Endodermal cell (in vitro differentiated cells): ENCODE measurements around the gene EVI5L. TPM values are rescaled to one million over a fixed set of nuclear protein-coding genes. Genes with fewer than 3 reads are reported as not detected.

Source experiments
- DNase-seq: peaks from one replicate; pipeline ENCODE4 v3.0.0-alpha.2; 2017
- H3K27ac ChIP-seq: 2 replicates; pipeline ENCODE4 v1.5.1; 2013; ENCODE audit warnings: mild to moderate bottlenecking, low read depth, low read length, moderate library complexity
- H3K27me3 ChIP-seq: 2 replicates; pipeline ENCODE4 v1.6.1; 2013; ENCODE audit warnings: mild to moderate bottlenecking, low read length, moderate library complexity; ENCODE audit not compliant: insufficient read depth, control insufficient read depth, poor library complexity, severe bottlenecking
- H3K36me3 ChIP-seq: 2 replicates; pipeline ENCODE4 v1.7.0; 2013; ENCODE audit warnings: mild to moderate bottlenecking, low read length, moderate library complexity; ENCODE audit not compliant: control insufficient read depth, insufficient read depth
- H3K4me1 ChIP-seq: one replicate; pipeline ENCODE4 v1.7.0; 2013; ENCODE audit warnings: low read length; ENCODE audit not compliant: control insufficient read depth, insufficient read depth
- H3K4me3 ChIP-seq: 2 replicates; pipeline ENCODE4 v1.5.1; 2013; ENCODE audit warnings: mild to moderate bottlenecking, low read length, moderate library complexity
- H3K9ac ChIP-seq: 2 replicates; pipeline ENCODE4 v1.6.1; 2013; ENCODE audit warnings: mild to moderate bottlenecking, low read length, moderate library complexity; ENCODE audit not compliant: poor library complexity, severe bottlenecking; ENCODE audit errors: extremely low read depth
- H3K9me3 ChIP-seq: 2 replicates; pipeline ENCODE4 v1.6.1; 2013; ENCODE audit warnings: mild to moderate bottlenecking, low read length, moderate library complexity; ENCODE audit not compliant: control insufficient read depth
- H3K27ac Mint-ChIP-seq: 2 replicates; pipeline ENCODE4 v1.8.0; 2020; ENCODE audit warnings: mixed read lengths
- H3K27me3 Mint-ChIP-seq: 2 replicates; pipeline ENCODE4 v1.8.0; 2021; ENCODE audit warnings: mild to moderate bottlenecking, mixed read lengths; ENCODE audit not compliant: insufficient read depth
- H3K36me3 Mint-ChIP-seq: 2 replicates; pipeline ENCODE4 v1.8.0; 2020; ENCODE audit warnings: low read depth, mixed read lengths
- H3K4me1 Mint-ChIP-seq: 2 replicates; pipeline ENCODE4 v1.8.0; 2020; ENCODE audit warnings: mixed read lengths
- H3K4me3 Mint-ChIP-seq: 2 replicates; pipeline ENCODE4 v1.8.0; 2020; ENCODE audit warnings: mild to moderate bottlenecking, moderate library complexity, mixed read lengths
- H3K9me3 Mint-ChIP-seq: 2 replicates; pipeline ENCODE4 v1.8.0; 2020; ENCODE audit warnings: mild to moderate bottlenecking, mixed read lengths
- WGBS, 2 experiments: methylation state at CpG; one replicate each; pipeline versions ENCODE4 v1.1.5 to v1.1.7; 2013; ENCODE audit warnings: missing lambda C conversion rate in 2 of 2, mixed read lengths in 1 of 2; ENCODE audit not compliant: insufficient coverage in 1 of 2, insufficient read length in 1 of 2; 5-methylcytosine and 5-hydroxymethylcytosine counted together
- total RNA-seq, 2 donors: library from RNA; stranded (reverse); fragmentation: NEBNext Ultra II Directional in 1 of 2; extraction: Animal tissue kit (Norgen Biotek cat#: 25700) in 1 of 2; gene quantifications; 2 replicates in 1 of 2; 3 replicates in 1 of 2; pipeline ENCODE4 v1.2.1, GENCODE V29; 2021
- TF ChIP-seq, protein P1 (sequence below): fragments of 200-600 bp; sonication (generic); conservative IDR thresholded peaks from 2 replicates; pipeline ENCODE4 v1.5.0; 2021; ENCODE audit warnings: antibody characterized with exemption, mild to moderate bottlenecking

Gene EVI5L
- total RNA-seq, 2 donors from 2014 or later: 6.4 to 9.2 TPM

DNA sequence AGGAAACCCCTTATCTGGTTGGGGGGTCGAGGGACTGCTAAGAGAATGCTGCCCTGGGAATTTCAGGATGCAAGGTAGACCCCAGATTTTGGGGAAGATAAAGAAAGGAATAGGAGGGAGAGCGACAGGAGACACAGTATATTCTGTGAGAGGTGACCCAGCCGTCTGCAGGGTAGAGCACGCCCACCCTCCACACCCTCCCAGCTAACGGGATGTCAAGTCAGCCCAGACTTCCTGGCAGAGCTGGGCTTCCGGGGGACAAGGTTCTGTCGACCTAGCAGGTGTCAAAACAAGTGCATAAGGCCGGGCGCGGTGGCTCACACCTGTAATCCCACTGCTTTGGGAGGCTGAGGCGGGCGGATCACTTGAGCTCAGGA is 44.9 kb downstream of the EVI5L start:
- WGBS, 2 experiments: 59 to 65% methylated on average over 5 to 12 of the region's 12 CpGs
- Mint-ChIP-seq H3K4me3 (peak overlapping the region; percentile 64), H3K36me3 (no peaks in the 10 kb centered on the region), H3K9me3 (peaks cover 1% of the 10 kb centered on the region), H3K27ac (no peak overlapping the region), H3K27me3 (peaks cover 54% of the 10 kb centered on the region), H3K4me1 (peaks cover 3% of the 10 kb centered on the region)
- DNase-seq: no peak
- peak overlapping the region; percentile 78 for H3K4me3 ChIP-seq
- H3K36me3 ChIP-seq: no peaks in the 10 kb centered on the region
- H3K27ac ChIP-seq: no peak overlapping the region
- H3K9me3 ChIP-seq: no peaks in the 10 kb centered on the region
- H3K4me1 ChIP-seq: no peaks in the 10 kb centered on the region
- H3K27me3 ChIP-seq: peaks cover 14% of the 10 kb centered on the region
- TF ChIP-seq, protein P1, sequence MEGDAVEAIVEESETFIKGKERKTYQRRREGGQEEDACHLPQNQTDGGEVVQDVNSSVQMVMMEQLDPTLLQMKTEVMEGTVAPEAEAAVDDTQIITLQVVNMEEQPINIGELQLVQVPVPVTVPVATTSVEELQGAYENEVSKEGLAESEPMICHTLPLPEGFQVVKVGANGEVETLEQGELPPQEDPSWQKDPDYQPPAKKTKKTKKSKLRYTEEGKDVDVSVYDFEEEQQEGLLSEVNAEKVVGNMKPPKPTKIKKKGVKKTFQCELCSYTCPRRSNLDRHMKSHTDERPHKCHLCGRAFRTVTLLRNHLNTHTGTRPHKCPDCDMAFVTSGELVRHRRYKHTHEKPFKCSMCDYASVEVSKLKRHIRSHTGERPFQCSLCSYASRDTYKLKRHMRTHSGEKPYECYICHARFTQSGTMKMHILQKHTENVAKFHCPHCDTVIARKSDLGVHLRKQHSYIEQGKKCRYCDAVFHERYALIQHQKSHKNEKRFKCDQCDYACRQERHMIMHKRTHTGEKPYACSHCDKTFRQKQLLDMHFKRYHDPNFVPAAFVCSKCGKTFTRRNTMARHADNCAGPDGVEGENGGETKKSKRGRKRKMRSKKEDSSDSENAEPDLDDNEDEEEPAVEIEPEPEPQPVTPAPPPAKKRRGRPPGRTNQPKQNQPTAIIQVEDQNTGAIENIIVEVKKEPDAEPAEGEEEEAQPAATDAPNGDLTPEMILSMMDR: no peak
- H3K9ac ChIP-seq: no peak overlapping the region

DNA sequence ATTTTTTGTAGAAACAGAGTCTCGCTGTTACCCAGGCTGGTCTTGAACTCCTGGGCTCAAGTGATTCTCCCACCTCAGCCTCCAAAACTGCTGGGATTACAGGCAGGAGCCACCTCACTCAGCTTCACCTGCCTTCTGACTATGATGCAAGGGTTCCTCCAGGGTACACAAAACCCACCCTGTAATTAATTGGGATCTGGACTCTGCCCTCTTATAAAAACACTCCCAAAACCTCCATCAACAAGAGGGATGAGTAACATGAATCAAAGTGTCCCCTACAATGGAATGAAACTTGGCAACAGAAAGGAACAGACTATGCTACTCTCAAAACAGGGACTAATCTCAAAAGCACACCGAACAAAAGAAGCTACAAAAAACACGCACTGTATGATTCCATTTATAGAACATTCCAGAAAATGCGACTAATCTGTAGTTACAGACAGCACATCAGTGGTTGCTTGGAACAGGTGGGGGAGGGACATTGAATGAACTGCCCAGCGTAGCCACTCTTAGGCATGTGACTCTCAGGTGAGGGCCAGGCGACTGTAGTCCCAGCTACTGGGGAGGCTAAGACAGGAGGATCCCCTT is 47.3 kb downstream of the EVI5L start:
- no peak for DNase-seq
- H3K27ac Mint-ChIP-seq: no peak overlapping the region
- TF ChIP-seq, protein P1: no peak

DNA sequence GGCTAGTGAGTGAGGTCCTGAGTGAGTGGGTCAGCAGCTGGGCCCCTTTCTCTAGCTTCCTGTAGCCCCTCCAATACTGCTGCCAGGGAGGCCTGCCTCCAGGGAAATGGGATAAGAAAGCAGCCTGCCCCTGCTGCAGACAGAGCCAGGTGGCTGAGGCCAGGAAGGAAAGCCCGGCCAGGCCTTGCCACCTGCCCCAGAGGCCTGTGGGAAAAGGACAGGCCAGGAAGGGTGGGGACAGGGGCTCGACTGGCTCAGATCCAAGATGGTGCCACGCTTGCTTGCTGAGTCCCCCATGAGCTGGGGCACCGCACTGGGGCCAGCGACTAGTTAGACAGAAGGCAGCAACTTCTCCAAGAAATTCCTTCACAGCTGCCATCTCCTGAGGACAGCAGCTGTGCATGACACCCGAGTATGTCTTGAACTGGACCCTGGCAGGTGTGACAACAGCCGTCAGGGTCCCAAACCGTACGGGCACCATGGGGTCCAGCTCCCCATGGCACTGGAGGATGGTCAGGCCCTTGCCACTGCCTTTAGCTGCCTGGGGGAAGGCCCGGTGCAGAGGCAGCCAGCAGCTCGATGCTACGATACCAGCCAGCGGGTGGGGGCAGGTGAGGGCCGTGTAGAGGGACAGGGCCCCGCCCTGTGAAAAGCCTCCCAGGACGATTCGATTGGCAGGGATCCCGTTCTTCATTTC is 49.2 kb downstream of the EVI5L start:
- H3K27ac Mint-ChIP-seq: no peak overlapping the region
- Histone ChIP-seq H3K4me3 (no peak overlapping the region), H3K27me3 (no peaks in the 10 kb centered on the region), H3K36me3 (no peaks in the 10 kb centered on the region), H3K9me3 (no peaks in the 10 kb centered on the region), H3K4me1 (no peaks in the 10 kb centered on the region), H3K27ac (no peak overlapping the region), H3K9ac (no peak overlapping the region)
- peaks cover 33% of the 10 kb centered on the region for H3K27me3 Mint-ChIP-seq
- no peak overlapping the region for H3K4me3 Mint-ChIP-seq
- TF ChIP-seq, protein P1: no peak
- 91 to 92% methylated on average over 10 to 18 of the region's 18 CpGs for WGBS, 2 experiments
- peak; percentile 46 for DNase-seq
- H3K4me1 Mint-ChIP-seq: no peaks in the 10 kb centered on the region
- no peaks in the 10 kb centered on the region for H3K9me3 Mint-ChIP-seq
- H3K36me3 Mint-ChIP-seq: no peaks in the 10 kb centered on the region

More for the DNA sequence above, 47.3 kb downstream of the EVI5L start:
- no peaks in the 10 kb centered on the region for H3K36me3 ChIP-seq
- H3K4me3 Mint-ChIP-seq: no peak overlapping the region
- no peaks in the 10 kb centered on the region for H3K4me1 Mint-ChIP-seq
- peaks cover 46% of the 10 kb centered on the region for H3K27me3 Mint-ChIP-seq
- no peaks in the 10 kb centered on the region for H3K4me1 ChIP-seq
- no peak overlapping the region for H3K9ac ChIP-seq
- no peak overlapping the region for H3K4me3 ChIP-seq
- H3K36me3 Mint-ChIP-seq: no peaks in the 10 kb centered on the region
- no peaks in the 10 kb centered on the region for H3K9me3 Mint-ChIP-seq
- no peaks in the 10 kb centered on the region for H3K9me3 ChIP-seq
- no peak overlapping the region for H3K27ac ChIP-seq
- H3K27me3 ChIP-seq: peaks cover 14% of the 10 kb centered on the region
- 84 to 88% methylated on average over 6 of the region's 6 CpGs for WGBS, 2 experiments
